GM10847 (cell line): Measurements from ENCODE around the gene SYT8.

Experiments used
- POLR2A ChIP-seq: IDR thresholded peaks from 2 replicates; pipeline ENCODE4 v1.6.1; 2011; ENCODE audit not compliant: insufficient read length; ENCODE audit errors: extremely low read depth

SYT8 gene

DNA sequence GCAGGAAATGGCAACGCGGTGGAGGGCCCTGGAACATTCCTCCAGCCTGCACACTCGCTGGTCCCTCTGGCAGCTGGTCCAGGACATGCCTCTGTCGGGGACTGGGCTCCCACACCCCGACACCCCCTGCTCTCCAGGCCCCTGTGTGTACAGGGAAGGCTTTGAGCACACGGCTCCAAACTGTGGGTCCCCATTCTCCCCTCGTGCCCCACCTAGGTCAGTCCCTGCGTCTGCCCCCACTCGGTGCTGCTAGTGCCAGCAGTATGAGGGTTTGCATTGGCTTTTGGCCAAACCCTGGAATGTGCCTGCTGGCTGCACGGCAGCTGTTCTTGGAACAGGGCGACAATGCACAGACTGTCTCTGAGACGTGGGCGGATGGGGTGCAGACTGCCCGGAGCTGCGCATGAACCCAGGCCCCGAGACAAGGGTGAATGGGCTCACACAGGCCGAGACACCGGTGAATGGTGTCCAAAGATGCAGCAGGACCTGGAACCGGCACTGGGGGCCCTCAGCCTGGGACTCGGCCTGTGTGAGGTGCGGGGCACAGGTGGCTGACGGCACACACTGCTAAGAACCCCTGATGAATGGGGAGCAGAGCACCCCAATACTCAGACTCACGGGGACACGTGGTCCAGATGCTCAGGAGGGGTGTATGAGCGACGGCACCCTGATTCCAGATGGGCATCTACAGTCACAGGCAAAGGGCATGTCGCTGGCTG, 7.5 kb upstream of the SYT8 start:
- TF ChIP-seq POLR2A: no peak

DNA sequence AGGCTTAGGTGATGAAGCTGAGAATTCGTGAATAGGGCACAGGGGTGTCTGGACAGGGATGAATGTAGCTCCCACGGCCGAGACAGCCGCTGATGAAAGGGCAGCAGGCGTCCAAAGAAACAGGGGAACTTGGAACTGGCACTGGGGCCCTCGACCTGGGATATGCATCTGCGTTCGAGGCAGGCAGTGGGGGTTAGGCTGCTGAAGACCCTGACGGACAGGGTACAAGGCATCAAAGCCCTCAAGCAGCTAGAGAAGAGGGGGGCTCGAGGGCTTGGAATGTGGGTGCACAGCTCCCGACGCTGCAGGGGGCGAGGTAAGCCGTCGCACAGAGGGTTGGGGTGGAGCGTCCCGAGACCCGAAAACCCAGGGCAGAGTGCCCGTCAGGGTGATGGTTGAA, 6.9 kb upstream of the SYT8 start:
- TF ChIP-seq POLR2A: no peak

DNA sequence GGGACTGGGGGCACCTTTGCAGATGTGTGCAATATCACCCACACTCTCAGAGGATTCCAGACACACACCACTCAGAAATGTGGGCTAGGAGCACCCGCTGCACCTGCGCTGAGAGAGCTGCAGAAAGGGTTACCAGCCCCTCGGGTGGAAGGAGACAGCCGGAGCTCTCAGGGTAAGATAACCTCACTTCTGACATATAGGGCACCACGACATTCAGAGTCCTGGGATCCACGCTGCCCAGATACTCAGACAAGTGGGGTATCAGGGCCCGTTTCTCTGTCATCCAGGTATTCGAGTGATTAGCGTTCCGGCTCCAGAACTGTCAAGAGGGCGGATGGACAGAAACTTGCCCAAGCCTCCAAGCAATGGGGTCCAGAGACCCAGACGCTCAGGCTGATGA, 6.2 kb upstream of the SYT8 start:
- no peak for TF ChIP-seq POLR2A

GRCh38 chr11:1829039-1829820, 5.6 kb upstream of the SYT8 start:
- TF ChIP-seq POLR2A: no peak

DNA sequence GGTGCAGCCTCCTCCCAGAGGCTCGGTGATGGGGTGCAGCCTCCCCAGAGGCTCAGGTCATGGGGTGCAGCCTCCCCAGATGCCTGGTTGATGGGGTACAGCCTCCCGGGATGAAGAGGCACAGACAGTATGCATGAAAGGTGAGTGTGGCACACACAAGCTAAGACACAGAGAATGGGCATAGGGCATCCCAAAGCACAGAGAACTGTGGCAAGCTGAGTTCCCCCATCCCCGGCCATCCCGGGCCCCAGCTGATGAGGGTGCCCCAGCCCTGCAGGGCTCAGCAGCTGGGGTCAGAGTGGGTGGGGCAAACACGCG, 4.8 kb upstream of the SYT8 start:
- TF ChIP-seq POLR2A: no peak

- TF ChIP-seq POLR2A: no peak
Observed at GRCh38 chr11:1830322-1831223, 4.2 kb upstream of the SYT8 start.

- no peak for TF ChIP-seq POLR2A
Observed at GRCh38 chr11:1831338-1832210, 3.2 kb upstream of the SYT8 start.

- no peak for TF ChIP-seq POLR2A
Observed at GRCh38 chr11:1832211-1832919, 2.4 kb upstream of the SYT8 start.

DNA sequence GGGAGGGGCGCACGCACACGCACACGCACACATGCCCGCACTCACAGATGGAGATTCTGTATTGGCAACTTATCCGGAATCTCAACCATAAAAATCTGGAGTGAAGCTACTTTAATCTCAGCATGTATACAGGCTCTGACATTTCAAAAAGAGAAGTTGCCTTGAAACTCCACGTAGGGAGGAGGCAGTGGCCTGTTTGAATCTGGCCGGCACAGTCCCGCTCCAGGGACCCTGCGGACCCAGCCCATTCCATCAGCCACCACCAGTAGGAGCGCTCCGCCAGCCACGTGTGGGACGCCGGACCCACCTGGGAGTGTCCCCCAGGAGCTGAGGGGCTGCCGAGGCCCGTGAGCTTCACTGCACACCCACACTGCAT, 1.9 kb upstream of the SYT8 start:
- no peak for TF ChIP-seq POLR2A

- TF ChIP-seq POLR2A: no peak
Observed at GRCh38 chr11:1834062-1834610, 654 bp upstream of the SYT8 start.

- no peak for TF ChIP-seq POLR2A
Observed at GRCh38 chr11:1835671-1836010, 851 bp downstream of the SYT8 start.

DNA sequence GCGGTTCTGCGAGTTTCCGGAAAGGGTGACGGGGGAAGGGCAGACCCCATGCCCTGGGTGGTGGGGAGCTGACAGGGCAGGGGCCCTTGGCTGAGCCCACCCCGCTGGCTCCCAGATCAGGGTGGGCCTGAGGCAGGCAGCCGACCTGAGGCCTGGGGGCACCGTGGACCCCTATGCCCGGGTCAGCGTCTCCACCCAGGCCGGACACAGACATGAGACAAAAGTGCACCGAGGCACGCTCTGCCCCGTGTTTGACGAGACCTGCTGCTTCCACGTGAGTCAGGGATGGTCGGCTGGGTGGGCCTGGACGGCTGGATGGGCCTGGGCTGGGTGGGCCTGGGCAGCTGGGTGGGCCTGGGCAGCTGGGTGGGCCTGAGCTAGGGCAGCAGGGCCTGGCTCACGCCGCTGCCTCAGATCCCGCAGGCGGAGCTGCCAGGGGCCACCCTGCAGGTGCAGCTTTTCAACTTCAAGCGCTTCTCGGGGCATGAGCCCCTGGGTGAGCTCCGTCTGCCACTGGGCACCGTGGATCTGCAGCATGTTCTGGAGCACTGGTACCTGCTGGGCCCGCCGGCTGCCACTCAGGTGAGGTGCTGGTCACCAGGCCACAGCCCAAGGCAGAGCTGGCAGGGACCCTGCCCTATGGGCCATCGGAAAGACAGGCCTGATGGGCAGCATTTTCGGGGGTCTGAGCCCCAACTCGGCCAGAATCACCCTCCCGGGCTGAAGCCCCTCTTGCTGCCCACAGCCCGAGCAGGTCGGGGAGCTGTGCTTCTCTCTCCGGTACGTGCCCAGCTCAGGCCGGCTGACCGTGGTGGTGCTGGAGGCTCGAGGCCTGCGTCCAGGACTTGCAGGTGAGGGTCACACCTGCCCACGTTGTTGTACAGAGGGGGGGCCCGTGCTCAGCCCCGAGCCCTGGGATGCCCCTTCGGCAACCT, 1.5 kb downstream of the SYT8 start:
- TF ChIP-seq POLR2A: no peak
